COR-L47 (cell line): ENCODE measurements around the gene PTPN5.

Source experiments
- DNase-seq: peaks from one replicate; lab custom pipeline; 2025; lab: John Stamatoyannopoulos, UW

PTPN5 gene

DNA sequence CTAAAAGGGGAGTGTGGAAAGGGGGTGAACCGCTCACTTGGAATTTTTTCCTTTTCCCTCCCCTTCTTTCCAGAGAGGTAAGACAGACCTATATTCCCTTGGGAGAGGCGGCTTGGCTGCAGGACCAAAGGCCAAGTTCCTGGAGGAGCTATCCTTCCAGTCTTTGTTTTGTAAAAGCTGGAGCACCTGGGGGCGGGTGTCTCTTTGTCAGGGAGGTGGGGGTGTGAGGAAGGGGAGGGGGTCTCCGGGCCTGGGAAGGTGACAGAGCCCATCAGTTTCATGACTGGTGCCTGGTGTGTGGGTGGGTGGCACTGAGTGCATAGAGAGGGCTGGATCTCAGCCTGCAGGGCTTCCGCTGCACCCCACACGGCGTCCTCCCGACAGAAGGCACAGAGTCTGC, 18.5 kb downstream of the PTPN5 start:
- no peak for DNase-seq

GRCh38 chr11:18772211-18772610, 19.4 kb downstream of the PTPN5 start:
- no peak for DNase-seq

GRCh38 chr11:18771266-18772035, 20.1 kb downstream of the PTPN5 start:
- no peak for DNase-seq

- DNase-seq = no peak
Observed at GRCh38 chr11:18770479-18771125, 21.0 kb downstream of the PTPN5 start.

GRCh38 chr11:18769802-18770456, 21.7 kb downstream of the PTPN5 start:
- no peak for DNase-seq

GRCh38 chr11:18768978-18769377, 22.6 kb downstream of the PTPN5 start:
- DNase-seq = no peak

GRCh38 chr11:18768472-18768901, 23.1 kb downstream of the PTPN5 start:
- no peak for DNase-seq

GRCh38 chr11:18766015-18766414, 25.6 kb downstream of the PTPN5 start:
- DNase-seq = no peak

GRCh38 chr11:18765554-18765953, 26.0 kb downstream of the PTPN5 start:
- no peak for DNase-seq

DNA sequence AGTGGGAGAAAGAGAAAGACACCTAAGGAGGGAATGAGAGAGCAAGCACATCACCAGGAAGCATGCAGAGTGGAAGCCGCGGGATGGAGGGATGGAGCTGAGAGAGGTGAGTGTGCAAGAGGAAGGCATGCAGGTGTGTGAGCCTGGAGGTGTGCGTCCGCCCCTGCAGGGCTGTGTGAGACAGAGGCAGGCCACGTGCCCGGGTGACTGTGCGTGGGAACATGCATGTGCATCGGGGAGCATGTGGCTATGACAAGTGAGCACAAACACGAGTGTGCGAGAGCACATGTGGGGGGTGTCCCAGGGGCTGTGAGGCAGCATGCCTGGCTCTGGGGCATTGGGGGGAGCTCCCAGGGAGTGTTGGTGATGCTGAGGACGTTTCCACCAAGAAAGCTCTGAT, 29.9 kb downstream of the PTPN5 start:
- no peak for DNase-seq

GRCh38 chr11:18761144-18761543, 30.5 kb downstream of the PTPN5 start:
- no peak for DNase-seq

DNA sequence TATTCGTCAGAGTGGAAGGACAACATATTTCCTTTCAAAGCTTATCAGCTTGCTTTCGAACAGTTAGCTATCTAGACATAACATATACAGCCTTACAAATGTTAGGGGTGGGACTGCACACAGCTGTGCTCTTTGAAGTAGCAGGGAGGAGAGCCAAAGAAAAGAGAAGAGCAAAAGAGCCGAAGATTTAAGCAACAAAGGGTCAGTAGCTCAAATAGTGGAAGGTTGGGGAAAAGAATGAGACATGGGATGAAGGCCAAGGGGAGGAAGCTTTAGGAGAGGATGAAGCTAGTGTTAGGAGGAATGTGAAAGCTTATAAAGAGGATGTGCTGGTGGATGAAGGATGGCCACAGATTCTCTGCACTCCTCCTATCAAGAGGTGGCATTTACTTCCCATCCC, 33.8 kb downstream of the PTPN5 start:
- no peak for DNase-seq

DNA sequence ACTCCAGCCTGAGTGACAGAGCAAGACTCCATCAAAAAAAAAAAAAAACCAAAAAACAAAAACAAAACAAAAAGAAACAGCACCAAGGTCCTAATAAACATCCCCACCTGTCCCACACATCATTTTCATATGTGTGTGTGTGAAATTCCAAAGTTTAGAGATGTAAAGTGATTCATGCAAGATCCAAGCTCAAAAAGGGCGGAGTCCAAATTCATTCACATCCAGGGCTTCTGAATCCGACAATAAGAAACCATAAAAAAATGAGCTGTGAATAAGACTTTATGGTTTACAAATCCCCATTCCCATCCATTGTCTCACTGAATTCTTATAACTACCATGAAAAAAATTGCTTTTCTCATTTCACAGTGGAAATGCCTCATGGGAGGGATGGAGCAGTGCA, 34.7 kb downstream of the PTPN5 start:
- DNase-seq = no peak

DNA sequence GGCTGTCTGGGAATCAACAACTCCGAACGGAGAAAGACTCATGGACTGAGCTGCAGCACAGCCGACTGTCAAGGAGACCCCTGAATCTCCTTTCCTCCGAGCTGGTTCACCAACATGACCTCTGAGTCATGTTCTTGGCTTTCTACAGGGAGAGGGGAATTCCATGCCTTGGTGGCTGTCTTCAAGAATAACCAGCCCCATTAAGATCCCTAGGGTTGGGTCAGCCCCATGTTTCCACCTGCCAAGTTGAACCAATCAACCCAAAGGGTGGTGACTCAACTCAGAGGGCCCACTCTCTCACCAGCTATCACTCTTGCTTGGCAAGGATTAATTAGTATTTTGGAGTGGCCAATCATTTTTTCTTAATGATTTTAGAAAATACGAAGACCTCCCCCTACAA, 37.3 kb downstream of the PTPN5 start:
- no peak for DNase-seq

DNA sequence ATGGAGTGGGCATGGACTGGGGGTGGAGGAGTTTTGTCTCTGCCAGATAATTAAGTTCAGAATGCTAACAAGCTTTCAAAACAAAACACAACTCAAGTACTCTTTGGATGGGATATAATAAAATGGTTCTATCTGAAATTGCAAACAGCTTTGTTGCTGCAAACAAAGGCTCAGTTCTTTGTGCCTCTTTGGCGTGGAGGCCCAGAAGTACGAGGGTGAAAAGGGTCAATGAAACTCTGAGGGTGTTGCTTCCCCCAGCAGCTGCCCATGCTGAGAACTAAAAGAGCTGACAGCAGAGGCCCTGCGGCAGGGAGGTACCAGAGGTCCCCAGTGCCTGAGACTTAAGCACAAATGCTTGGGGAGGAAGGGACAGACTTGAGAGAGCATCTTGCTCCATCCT, 39.1 kb downstream of the PTPN5 start:
- no peak for DNase-seq

DNA sequence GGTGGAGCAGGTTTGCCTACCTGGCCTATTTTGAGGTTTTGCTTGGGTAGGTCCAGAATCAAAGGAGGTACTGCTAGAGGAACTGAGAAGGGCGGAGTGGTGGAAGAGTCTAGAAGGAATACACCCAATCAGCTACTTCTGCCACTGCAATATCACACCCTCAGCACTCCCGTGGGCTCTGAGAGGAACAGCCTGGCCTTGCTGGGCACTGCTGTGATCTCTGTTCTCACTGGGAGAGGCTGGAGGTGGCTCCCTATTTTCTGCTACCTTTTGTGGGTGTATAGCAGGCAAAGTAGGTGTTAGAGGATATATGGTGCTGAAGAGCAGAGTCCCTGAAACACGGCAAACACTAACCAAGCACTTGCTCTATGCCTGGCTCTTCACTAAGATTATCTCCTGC, 40.7 kb downstream of the PTPN5 start:
- no peak for DNase-seq

DNA sequence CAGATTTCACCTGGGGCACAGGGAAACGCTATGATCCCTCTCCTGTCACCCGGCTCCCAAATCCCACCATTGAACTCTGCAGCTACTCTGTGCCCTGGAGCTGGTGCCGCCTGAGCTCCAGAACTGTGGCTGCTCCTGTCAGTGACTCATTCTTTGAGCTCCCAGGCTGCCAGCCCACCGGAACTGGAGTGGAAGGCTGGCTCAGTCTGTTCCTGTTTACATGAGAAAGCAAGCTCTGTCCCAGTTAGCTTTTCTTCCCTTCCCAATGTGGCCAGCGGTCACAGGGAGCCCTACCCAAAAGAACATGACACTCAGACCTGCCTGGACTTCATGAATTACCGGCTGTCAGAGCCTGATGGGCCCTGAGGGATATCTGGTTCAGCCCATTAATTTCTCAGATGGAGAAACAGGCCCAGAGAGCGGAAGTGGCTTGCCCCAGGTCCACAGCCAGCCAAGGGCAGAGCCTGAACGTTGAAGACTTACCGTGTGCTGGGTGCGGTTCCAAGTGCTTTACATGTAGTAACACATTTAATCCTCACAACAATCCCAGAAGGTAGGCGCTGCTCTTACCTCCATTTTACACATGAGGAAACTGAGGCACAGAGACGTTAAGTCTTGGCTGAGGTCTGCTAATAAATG, 41.8 kb downstream of the PTPN5 start:
- DNase-seq = no peak

DNA sequence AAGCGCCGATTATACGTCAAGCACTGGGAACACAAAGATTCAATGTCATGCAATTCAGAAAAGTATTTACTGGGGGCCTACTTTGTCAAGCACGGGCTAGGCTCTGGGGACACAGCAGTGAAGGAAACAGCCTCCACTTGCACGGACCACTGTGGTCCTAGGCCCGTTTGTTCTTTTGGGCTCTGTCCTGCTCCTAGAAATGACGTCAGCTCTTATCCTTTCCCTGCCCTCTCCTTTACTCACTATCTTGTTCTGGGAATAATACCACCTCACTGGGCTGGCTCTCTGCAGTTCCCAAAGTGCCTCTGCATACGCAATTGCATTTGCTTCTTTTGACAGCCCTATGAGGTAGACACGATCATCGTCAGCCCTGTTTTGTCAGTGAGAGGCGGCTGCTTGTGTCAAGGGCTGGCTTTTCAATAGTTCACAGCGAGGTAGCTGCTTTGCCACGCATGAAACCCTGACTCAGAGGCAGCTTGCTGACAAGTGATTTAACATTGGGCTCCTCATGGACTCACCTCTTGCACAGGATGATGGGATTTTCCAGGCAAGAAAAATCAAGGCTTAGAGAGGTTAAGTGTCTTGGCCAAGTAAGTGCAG, 42.7 kb downstream of the PTPN5 start:
- no peak for DNase-seq

DNA sequence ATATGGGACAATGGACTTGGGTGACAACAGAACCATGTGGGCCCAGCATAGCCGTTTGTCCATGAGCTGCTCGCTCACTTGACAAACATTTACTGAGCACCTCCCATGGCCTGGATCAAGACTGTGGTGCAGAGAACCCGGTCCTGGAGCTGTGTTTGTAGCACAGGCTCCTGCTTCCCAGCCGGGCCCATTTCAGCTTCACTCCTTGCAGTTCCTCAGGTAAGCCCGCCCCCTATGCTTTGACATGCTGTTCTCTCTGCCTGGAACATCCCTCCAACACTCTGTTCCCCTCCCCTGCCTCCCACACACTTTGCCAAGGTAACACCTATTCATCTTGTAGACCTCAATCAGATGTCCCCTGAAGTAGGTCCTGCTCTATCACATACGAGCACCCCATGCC, 46.3 kb downstream of the PTPN5 start:
- no peak for DNase-seq

DNA sequence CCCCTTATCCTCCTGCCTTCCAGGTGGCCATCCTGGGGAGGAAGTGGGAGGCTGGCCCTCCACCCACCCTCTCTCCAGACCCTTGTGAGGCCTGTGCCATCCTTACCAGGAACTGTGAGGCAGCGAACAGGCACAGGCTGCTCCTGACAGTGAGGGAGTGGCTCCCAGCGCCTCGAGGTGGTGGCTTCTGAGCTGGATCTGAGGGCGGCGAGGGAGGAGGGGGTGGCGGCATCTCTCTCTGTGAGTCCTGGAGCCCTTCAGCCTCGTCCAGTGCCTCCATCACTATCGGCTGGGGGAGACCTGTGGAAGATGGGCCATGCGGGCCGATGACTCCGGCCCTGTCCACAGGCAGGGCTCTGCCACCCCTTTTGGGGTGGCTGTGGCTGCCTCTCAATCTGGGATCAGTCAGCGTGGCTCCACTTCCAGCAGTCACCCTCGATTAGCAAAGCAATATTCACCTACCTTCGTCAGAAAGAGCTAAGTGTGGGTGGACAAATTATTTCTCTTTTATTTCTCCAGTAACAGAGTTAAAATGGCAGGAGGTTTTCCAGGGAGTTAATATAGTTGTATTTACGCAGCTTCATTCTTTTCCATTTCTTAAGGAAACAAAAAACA, 47.6 kb downstream of the PTPN5 start:
- DNase-seq = no peak

- DNase-seq = no peak
Observed at GRCh38 chr11:18743365-18743764, 48.2 kb downstream of the PTPN5 start.

DNA sequence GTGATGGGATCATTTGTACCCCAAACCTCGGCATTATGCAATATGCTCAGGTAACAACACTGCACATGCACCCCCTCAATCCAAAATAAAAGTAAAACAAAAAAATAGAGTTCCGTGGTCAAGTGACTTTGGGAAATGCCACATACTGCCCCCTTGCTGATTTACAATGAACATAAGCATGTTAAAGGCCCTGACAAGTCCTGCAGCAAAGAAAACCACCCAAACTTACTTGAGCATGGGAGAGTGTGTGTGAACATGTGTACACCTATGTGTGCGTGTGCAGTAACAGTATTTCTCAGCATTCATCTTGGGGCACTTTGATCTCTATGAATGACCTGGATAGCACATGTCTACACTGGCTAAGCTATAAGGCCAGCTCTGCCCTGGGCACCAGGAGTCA, 49.8 kb downstream of the PTPN5 start:
- no peak for DNase-seq
